Inferior parietal cortex (tissue), 1 donor: ENCODE measurements around the gene ACSF2.
"Not testable (repeated sequence)": the region's sequence is repeated elsewhere in the genome, so short reads cannot be mapped to it uniquely, and the experiment has no call there.

Experiments used
- DNase-seq: peaks from one replicate; pipeline ENCODE4 v3.0.0-alpha.2; 2016; ENCODE audit errors: extremely low spot score

ACSF2 gene

GRCh38 chr17:50464121-50464520 lies 38.1 kb downstream of the ACSF2 start:
- DNase-seq, result no peak

- no peak for DNase-seq
Measured at GRCh38 chr17:50464736-50465135, 38.7 kb downstream of the ACSF2 start.

GRCh38 chr17:50465171-50465570 lies 39.2 kb downstream of the ACSF2 start:
- no peak for DNase-seq

- DNase-seq, result no peak
Measured at GRCh38 chr17:50465635-50466034, 39.6 kb downstream of the ACSF2 start.

- no peak for DNase-seq
Measured at GRCh38 chr17:50466371-50467113, 40.5 kb downstream of the ACSF2 start.

- DNase-seq, result no peak
Measured at GRCh38 chr17:50467114-50467854, 41.3 kb downstream of the ACSF2 start.

GRCh38 chr17:50467855-50468303 lies 41.9 kb downstream of the ACSF2 start:
- no peak for DNase-seq

- DNase-seq, result no peak
Measured at GRCh38 chr17:50468304-50469207, 42.5 kb downstream of the ACSF2 start, which contains the start of gene CHAD. Gene CHAD, minus strand, starts transcription at chr17:50468880. Its CDS starts 67 bp downstream, at chr17:50468813.

GRCh38 chr17:50469208-50469605 lies 43.2 kb downstream of the ACSF2 start:
- no peak for DNase-seq

- DNase-seq, result no peak
Measured at GRCh38 chr17:50469671-50470305, 43.8 kb downstream of the ACSF2 start.

GRCh38 chr17:50470426-50470825 lies 44.4 kb downstream of the ACSF2 start:
- no peak for DNase-seq

GRCh38 chr17:50471009-50471905 lies 45.2 kb downstream of the ACSF2 start:
- DNase-seq, result no peak

GRCh38 chr17:50472286-50472685 lies 46.3 kb downstream of the ACSF2 start:
- no peak for DNase-seq

GRCh38 chr17:50472761-50473161 lies 46.7 kb downstream of the ACSF2 start:
- peak; percentile 34 for DNase-seq

- no peak for DNase-seq
Measured at GRCh38 chr17:50473901-50474300, 47.9 kb downstream of the ACSF2 start.

- no peak for DNase-seq
Measured at GRCh38 chr17:50474523-50474922, 48.5 kb downstream of the ACSF2 start.

GRCh38 chr17:50475362-50475761 lies 49.3 kb downstream of the ACSF2 start:
- DNase-seq, result no peak

- not testable (repeated sequence) for DNase-seq
Measured at GRCh38 chr17:50475775-50476544, 49.9 kb downstream of the ACSF2 start.

- DNase-seq, result no peak
Measured at GRCh38 chr17:50476545-50477315, 50.7 kb downstream of the ACSF2 start.
